WTC11 (cell line): Measurements from ENCODE around the gene SLC24A3.

Source experiments
- CREB1 ChIP-seq: sonication (generic); formaldehyde crosslinking; IDR thresholded peaks from 2 replicates; pipeline ENCODE4 v1.8.0; 2023; ENCODE audit warnings: mild to moderate bottlenecking, missing genetic modification reagents
- CTCF ChIP-seq: fragments of 200-600 bp; IDR thresholded peaks from 2 replicates; pipeline ENCODE4 v1.8.0; 2022; ENCODE audit warnings: antibody characterized with exemption
- TEAD4 ChIP-seq: sonication (generic); formaldehyde crosslinking; IDR thresholded peaks from 2 replicates; pipeline ENCODE4 v1.8.0; 2022; ENCODE audit warnings: mild to moderate bottlenecking, missing genetic modification reagents
- ZNF317 ChIP-seq: sonication (generic); formaldehyde crosslinking; IDR thresholded peaks from 2 replicates; pipeline ENCODE4 v1.8.1; 2023; ENCODE audit warnings: low read depth, mild to moderate bottlenecking, moderate library complexity, missing genetic modification reagents, borderline replicate concordance
- TF ChIP-seq, protein P1 (sequence below): sonication (generic); formaldehyde crosslinking; IDR thresholded peaks from 2 replicates; pipeline ENCODE4 v1.8.0; 2023; ENCODE audit warnings: missing genetic modification reagents

DNA sequence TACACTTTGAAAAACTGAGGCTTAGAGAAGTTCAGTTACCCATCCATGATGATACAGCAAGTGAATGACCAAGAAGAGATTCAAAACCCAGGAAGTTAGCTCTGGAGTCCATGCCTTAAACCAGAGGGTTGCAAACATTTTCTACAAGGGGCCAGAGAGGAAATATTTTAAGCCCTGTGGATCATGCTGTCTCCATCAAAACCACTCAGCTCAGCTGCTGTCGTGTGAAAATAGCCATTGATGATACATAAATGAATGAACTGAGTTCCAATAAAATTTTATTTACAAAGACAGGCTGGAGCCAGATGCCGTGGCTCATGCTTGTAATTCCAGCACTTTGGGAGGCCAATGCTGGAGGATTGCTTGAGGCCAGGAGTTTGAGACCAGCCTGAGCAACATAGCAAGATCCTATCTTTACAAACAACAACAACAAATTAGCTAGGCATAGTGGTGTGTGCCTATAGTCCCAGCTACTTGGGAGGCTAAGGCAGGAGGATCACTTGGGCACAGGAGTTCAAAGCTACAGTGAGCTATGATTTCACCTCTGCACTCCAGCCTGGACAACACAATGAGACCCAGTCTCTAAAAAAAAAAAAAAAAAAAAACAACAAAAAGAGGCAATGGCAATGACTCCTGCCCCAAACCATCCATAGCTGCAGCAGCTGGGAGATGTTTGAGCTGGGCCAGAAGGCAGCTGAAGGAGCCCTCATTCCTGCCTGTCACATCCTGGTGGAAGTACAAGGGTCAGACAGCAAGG, 501.6 kb downstream of the SLC24A3 start:
- TF ChIP-seq CTCF (no peak), TEAD4 (no peak), CREB1 (CRISPR knock-in tag) (no peak), ZNF317 (no peak)
- TF ChIP-seq, protein P1, sequence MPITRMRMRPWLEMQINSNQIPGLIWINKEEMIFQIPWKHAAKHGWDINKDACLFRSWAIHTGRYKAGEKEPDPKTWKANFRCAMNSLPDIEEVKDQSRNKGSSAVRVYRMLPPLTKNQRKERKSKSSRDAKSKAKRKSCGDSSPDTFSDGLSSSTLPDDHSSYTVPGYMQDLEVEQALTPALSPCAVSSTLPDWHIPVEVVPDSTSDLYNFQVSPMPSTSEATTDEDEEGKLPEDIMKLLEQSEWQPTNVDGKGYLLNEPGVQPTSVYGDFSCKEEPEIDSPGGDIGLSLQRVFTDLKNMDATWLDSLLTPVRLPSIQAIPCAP (CRISPR knock-in tag) = no peak
